HL-60 (cell line): ENCODE measurements around the gene SLC25A2.
"Not testable (repeated sequence)": the region's sequence is repeated elsewhere in the genome, so short reads cannot be mapped to it uniquely, and the experiment has no call there.

Experiments
- DNase-seq, 2 experiments: peaks; one replicate each; pipeline ENCODE4 v3.0.0-alpha.2; 2010 to 2020; ENCODE audit warnings: low read depth in 1 of 2, low spot score in 1 of 2
- H3K27ac ChIP-seq: fragments of 250-450 bp; sonication (Bioruptor Pico); replicated peaks from 2 replicates; pipeline ENCODE4 v1.5.1; 2020; ENCODE audit warnings: mild to moderate bottlenecking, moderate library complexity
- H3K27me3 ChIP-seq: fragments of 250-450 bp; sonication (Bioruptor Pico); 2 replicates; pipeline ENCODE4 v1.5.1; 2021; ENCODE audit warnings: mild to moderate bottlenecking, moderate library complexity; ENCODE audit not compliant: insufficient read depth, poor library complexity, severe bottlenecking
- H3K4me3 ChIP-seq: replicated peaks from 2 replicates; pipeline ENCODE4 v1.5.1; 2011; ENCODE audit warnings: mild to moderate bottlenecking, control low read depth, low read length; ENCODE audit not compliant: insufficient read depth
- GABPA ChIP-seq: IDR thresholded peaks from 2 replicates; pipeline ENCODE4 v1.6.1; 2012; ENCODE audit warnings: low read depth
- POLR2AphosphoS5 ChIP-seq: IDR thresholded peaks from 2 replicates; pipeline ENCODE4 v1.6.1; 2012; ENCODE audit warnings: low read depth
- REST ChIP-seq: IDR thresholded peaks from 2 replicates; pipeline ENCODE4 v1.6.1; 2012; ENCODE audit warnings: low read depth; ENCODE audit not compliant: insufficient replicate concordance
- SPI1 ChIP-seq: IDR thresholded peaks from 2 replicates; pipeline ENCODE4 v1.6.1; 2012; ENCODE audit warnings: low read depth, mild to moderate bottlenecking, borderline replicate concordance
- TF ChIP-seq, protein P1 (sequence below): IDR thresholded peaks from one replicate; pipeline ENCODE4 v1.5.1; 2011; ENCODE audit warnings: low read length, control low read depth, inconsistent platforms; ENCODE audit not compliant: insufficient read depth

Gene SLC25A2

DNA sequence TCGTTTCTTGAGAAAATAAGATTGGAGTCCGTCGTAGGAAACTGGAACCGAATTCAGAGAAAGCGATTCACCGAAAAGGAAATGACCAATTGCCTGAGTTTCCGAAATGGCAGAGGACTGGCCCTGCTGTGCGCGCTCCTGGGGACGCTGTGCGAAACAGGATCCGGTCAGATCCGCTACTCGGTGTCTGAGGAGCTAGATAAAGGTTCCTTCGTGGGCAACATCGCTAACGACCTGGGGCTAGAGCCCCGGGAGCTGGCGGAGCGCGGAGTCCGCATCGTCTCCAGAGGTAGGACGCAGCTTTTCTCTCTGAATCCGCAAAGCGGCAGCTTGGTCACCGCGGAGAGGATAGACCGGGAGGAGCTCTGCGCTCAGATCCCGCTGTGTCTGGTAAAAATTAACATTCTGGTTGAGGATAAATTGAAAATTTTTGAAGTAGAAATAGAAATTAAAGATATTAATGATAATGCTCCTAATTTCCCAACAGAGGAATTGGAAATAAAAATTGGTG is 40.2 kb upstream of the SLC25A2 start:
- DNase-seq = no peak
- TF ChIP-seq POLR2AphosphoS5 (no peak), REST (no peak), SPI1 (no peak)
- Histone ChIP-seq H3K4me3 (no peak overlapping the region), H3K27ac (no peak overlapping the region), H3K27me3 (no peaks in the 10 kb centered on the region)

DNA sequence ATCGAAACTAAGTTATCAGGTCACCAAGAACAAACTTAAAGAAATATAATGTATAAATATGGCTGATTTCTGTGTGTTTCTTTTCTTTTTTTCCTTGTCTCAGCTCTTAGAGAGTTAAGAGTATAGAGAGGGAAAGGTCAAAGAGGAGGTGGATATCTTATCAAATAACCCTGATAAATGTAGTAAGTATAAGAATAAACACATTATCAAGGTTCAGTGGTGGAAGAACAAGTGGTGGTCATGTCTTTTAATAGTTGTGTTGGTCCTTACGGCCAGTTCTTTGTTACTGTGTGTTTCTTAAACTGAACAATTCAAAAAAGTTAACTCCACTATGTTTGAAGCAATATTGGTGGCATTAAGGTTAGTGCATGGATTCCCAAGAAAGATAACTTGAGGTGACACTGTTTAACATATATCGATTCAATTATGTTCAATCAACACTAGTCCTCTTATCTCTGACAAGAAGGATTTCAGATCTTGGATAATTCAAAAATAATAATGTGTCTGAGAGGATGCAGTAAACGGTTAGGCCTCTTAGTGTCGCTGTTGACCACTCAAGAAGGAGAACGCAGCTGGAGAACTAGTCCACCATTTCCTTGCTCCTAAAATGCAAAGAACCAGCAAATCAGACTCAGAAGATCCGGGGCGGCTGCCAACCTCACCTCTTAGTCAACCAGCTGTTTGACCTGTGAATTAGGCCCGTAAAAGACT is 39.5 kb upstream of the SLC25A2 start, which contains the start of gene PCDHGA3:
TSS of gene PCDHGA3 (plus strand) at position 588 of the 711 bp plus-strand sequence. CDS start 205 bp downstream, outside the sequence.
- DNase-seq = peak in 1 of 2 experiments; percentile 9
- no peak within 1 kb of the TSS for H3K4me3 ChIP-seq
- no peak for TF ChIP-seq SPI1
- TF ChIP-seq, protein P1, sequence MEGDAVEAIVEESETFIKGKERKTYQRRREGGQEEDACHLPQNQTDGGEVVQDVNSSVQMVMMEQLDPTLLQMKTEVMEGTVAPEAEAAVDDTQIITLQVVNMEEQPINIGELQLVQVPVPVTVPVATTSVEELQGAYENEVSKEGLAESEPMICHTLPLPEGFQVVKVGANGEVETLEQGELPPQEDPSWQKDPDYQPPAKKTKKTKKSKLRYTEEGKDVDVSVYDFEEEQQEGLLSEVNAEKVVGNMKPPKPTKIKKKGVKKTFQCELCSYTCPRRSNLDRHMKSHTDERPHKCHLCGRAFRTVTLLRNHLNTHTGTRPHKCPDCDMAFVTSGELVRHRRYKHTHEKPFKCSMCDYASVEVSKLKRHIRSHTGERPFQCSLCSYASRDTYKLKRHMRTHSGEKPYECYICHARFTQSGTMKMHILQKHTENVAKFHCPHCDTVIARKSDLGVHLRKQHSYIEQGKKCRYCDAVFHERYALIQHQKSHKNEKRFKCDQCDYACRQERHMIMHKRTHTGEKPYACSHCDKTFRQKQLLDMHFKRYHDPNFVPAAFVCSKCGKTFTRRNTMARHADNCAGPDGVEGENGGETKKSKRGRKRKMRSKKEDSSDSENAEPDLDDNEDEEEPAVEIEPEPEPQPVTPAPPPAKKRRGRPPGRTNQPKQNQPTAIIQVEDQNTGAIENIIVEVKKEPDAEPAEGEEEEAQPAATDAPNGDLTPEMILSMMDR = peak; percentile 10
- no peak within 1 kb of the TSS for H3K27ac ChIP-seq
- no peaks in the 10 kb centered on the region for H3K27me3 ChIP-seq

- no peak overlapping the region for H3K4me3 ChIP-seq
- no peak overlapping the region for H3K27ac ChIP-seq
- TF ChIP-seq SPI1 (no peak), POLR2AphosphoS5 (no peak), REST (no peak), GABPA (no peak)
- TF ChIP-seq, protein P1 = no peak
- DNase-seq = no peak
- H3K27me3 ChIP-seq = no peaks in the 10 kb centered on the region
Observed at GRCh38 chr5:141342773-141343172, 38.9 kb upstream of the SLC25A2 start.

DNA sequence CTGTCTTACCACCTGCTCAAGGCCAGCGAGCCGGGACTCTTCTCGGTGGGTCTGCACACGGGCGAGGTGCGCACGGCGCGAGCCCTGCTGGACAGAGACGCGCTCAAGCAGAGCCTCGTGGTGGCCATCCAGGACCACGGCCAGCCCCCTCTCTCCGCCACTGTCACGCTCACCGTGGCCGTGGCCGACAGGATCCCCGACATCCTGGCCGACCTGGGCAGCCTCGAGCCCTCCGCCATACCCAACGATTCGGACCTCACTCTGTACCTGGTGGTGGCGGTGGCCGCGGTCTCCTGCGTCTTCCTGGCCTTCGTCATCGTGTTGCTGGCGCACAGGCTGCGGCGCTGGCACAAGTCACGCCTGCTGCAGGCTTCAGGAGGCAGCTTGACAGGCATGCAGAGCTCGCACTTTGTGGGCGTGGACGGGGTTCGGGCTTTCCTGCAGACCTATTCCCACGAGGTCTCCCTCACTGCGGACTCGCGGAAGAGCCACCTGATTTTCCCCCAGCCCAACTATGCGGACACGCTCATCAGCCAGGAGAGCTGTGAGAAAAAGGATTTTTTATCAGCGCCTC is 37.0 kb upstream of the SLC25A2 start:
- not testable (repeated sequence) for DNase-seq, H3K4me3 ChIP-seq, H3K27me3 ChIP-seq, H3K27ac ChIP-seq
